K562 (cell line): ENCODE results near the gene ARMCX5. TPM values are rescaled to one million over a fixed set of nuclear protein-coding genes. Genes with fewer than 3 reads are reported as not detected.

Source experiments
- ATAC-seq: fragments of 200-7000 bp; cut with Tn5 transposase; 3 replicates; pipeline ENCODE4 v1.9.1; 2020; ENCODE audit warnings: moderate library complexity
- BruUV-seq: library from RNA; stranded (reverse); fragments of 400-500 nt; replicated peaks from 2 replicates; lab custom pipeline; 2021; lab: Mats Ljungman, UMichigan
- CTCF ChIA-PET: fragments of 300-600 bp; formaldehyde crosslinking; extraction: SDS; loops from one replicate; lab custom pipeline; 2021; ENCODE audit warnings: low intra/inter-chr PET ratio; lab: Yijun Ruan, JAX
- POLR2A ChIA-PET: fragments of 300-600, 350-650 bp; sonication (Branson Sonifier 250); formaldehyde crosslinking; extraction: SDS; loops from one replicate; lab custom pipeline; 2021; ENCODE audit warnings: antibody characterized with exemption, inconsistent platforms; lab: Yijun Ruan, JAX
- DNase-seq, 4 experiments: peaks; one replicate each; pipeline versions ENCODE4 v3.0.0 to v3.0.0-alpha.2; 2011 to 2018; ENCODE audit warnings: low spot score in 3 of 4, mixed read lengths in 3 of 4; ENCODE audit errors: extremely low read depth in 1 of 4
- FAIRE-seq: peaks from 2 replicates; lab custom pipeline; 2011; peaks lifted over from hg19 to GRCh38; lab: Jason Lieb, UNC
- H2AFZ ChIP-seq: 2 replicates; pipeline ENCODE4 v1.6.0; 2011; ENCODE audit warnings: low read depth, low read length, control low read depth, inconsistent platforms
- H3K27ac ChIP-seq: fragments of 200-600 bp; 3 replicates; pipeline ENCODE4 v1.8.0; 2011; ENCODE audit warnings: low read depth, mild to moderate bottlenecking, control low read depth, inconsistent platforms, low read length, moderate library complexity, mixed read lengths; ENCODE audit errors: extremely low read depth
- H3K27me3 ChIP-seq, 2 experiments: fragments of 300-600 bp in 1 of 2; 2 replicates in 1 of 2; 3 replicates in 1 of 2; pipeline versions ENCODE4 v1.6.0 to v1.8.0; 2011; ENCODE audit warnings: inconsistent platforms in 2 of 2, low read length in 2 of 2, mild to moderate bottlenecking in 1 of 2, mixed read lengths in 1 of 2, moderate library complexity in 1 of 2; ENCODE audit not compliant: control insufficient read depth in 2 of 2, insufficient read depth in 2 of 2
- H3K36me3 ChIP-seq: fragments of 300-600 bp; 3 replicates; pipeline ENCODE4 v1.8.0; 2011; ENCODE audit warnings: mild to moderate bottlenecking, low read length, inconsistent platforms; ENCODE audit not compliant: control insufficient read depth, insufficient read depth
- H3K4me1 ChIP-seq, 2 experiments: fragments of 200-600 bp in 1 of 2; replicated peaks in 1 of 2; 2 replicates in 1 of 2; 3 replicates in 1 of 2; pipeline versions ENCODE4 v1.5.1 to v1.8.0; 2011; ENCODE audit warnings: inconsistent platforms in 2 of 2, low read length in 2 of 2, mild to moderate bottlenecking in 1 of 2, mixed read lengths in 1 of 2, moderate library complexity in 1 of 2; ENCODE audit not compliant: control insufficient read depth in 2 of 2, insufficient read depth in 2 of 2
- H3K4me2 ChIP-seq: 2 replicates; pipeline ENCODE4 v1.6.1; 2011; ENCODE audit warnings: low read length, control low read depth, inconsistent platforms, mixed read lengths; ENCODE audit not compliant: insufficient read depth
- H3K4me3 ChIP-seq: fragments of 200-600 bp; sonication (generic), shearing (Covaris generic); 2 replicates; pipeline ENCODE4 v1.5.1; 2016; ENCODE audit warnings: control low read depth, inconsistent platforms
- H3K79me2 ChIP-seq: fragments of 200-600 bp; 3 replicates; pipeline ENCODE4 v1.8.0; 2011; ENCODE audit warnings: low read length, inconsistent platforms; ENCODE audit not compliant: control insufficient read depth, insufficient read depth
- H3K9ac ChIP-seq, 2 experiments: 2 replicates each; pipeline versions ENCODE4 v1.6.0 to v1.6.1; 2011; ENCODE audit warnings: low read depth in 2 of 2, low read length in 2 of 2, control low read depth in 1 of 2, inconsistent platforms in 1 of 2, mild to moderate bottlenecking in 1 of 2, mixed read lengths in 1 of 2; ENCODE audit not compliant: insufficient read depth in 1 of 2
- H3K9me1 ChIP-seq: one replicate; pipeline ENCODE4 v1.6.0; 2011; ENCODE audit warnings: inconsistent platforms, mild to moderate bottlenecking, low read length, moderate library complexity; ENCODE audit not compliant: control insufficient read depth, insufficient read depth
- H3K9me3 ChIP-seq: replicated peaks from 2 replicates; pipeline ENCODE4 v1.5.1; 2011; ENCODE audit warnings: low read depth, low read length, inconsistent platforms; ENCODE audit not compliant: control insufficient read depth, insufficient read depth
- H4K20me1 ChIP-seq: replicated peaks from 2 replicates; pipeline ENCODE4 v1.6.1; 2011; ENCODE audit warnings: low read length, inconsistent platforms, mixed read lengths; ENCODE audit not compliant: control insufficient read depth, insufficient read depth
- ETV5 ChIP-seq: sonication (generic); formaldehyde crosslinking; IDR thresholded peaks from 2 replicates; pipeline ENCODE4 v1.4.0; 2020; ENCODE audit warnings: low read depth, mild to moderate bottlenecking, missing genetic modification reagents
- HINFP ChIP-seq: fragments of 450-650 bp; conservative IDR thresholded peaks from 2 replicates; pipeline ENCODE4 v1.6.1; 2016; ENCODE audit warnings: missing genetic modification characterization, low read depth, mild to moderate bottlenecking, control low read depth, missing compliant biosample characterization
- RUNX1 ChIP-seq: sonication (generic); IDR thresholded peaks from 2 replicates; pipeline ENCODE4 v1.6.1; 2016; ENCODE audit warnings: antibody characterized with exemption, low read depth
- WGBS: fragments of 100-300 bp; shearing (Covaris generic); methylation state at CpG from one replicate; pipeline ENCODE4 v1.1.6; 2016; ENCODE audit warnings: low coverage, mixed read lengths; ENCODE audit not compliant: insufficient coverage; ENCODE audit errors: missing lambda C conversion rate; 5-methylcytosine and 5-hydroxymethylcytosine counted together
- in situ Hi-C: fragments of 300-500 bp; cut with MboI; formaldehyde crosslinking; loops from 4 replicates; pipeline ENCODE4 v1.15.0; 2018; ENCODE audit warnings: inconsistent platforms, mixed read lengths
- intact Hi-C: fragments of 100-400 bp; cut with micrococcal nuclease; formaldehyde crosslinking; loops from 2 replicates; pipeline ENCODE4 v1.14.2; 2022
- polyA plus RNA-seq, 8 experiments: library from polyadenylated mRNA; depleted of rRNA in 4 of 8; stranded (reverse) in 5 of 8; unstranded in 3 of 8; fragments of >200 nt; fragmentation: Nextera tagmentation in 2 of 8; fragmentation: Illumina TruSeq in 1 of 8; extraction: Ambion mirVana in 2 of 8; extraction: Trizol in 1 of 8; gene quantifications; 2 replicates each; pipeline versions ENCODE4 v1.2.1 to v1.2.3, GENCODE V29; 2011 to 2014; ENCODE audit warnings: inconsistent platforms in 1 of 8, missing spikeins in 1 of 8
- total RNA-seq, 7 experiments: library from RNA; depleted of rRNA in 6 of 7; stranded (reverse); fragments of >200 nt in 6 of 7; fragmentation: Illumina TruSeq in 2 of 7; extraction: Trizol in 2 of 7; gene quantifications; 2 replicates each; pipeline versions ENCODE4 v1.2.1 to v1.2.3, GENCODE V29; 2011 to 2021; ENCODE audit warnings: low replicate concordance in 1 of 7

The ARMCX5 gene
- total and polyA plus RNA-seq, 9 of the 15 experiments (the other 6 are each of a cell fraction or from before 2014, with no cell fraction given) = 13.4 to 29.4 (median 17.3) TPM

DNA sequence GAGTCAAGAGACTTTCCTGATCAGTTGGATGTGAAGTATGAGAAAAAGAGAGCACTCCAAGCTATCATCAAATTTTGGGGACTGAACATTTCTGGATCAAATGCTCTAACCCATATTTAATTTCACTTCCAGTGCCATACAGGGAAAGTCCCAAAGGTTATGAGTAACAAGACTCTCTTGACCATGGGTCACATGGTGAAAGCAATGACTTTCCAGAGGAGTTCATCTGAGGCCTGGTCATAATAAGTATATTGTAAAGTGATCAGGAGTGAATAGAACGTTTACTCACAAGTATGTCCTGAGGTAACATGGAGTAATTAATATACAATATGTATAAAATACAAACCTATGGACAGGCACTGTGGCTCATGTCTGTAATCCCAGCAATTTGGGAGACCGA is 40.7 kb upstream of the ARMCX5 start:
- in situ Hi-C loops (no loop called here), intact Hi-C loops (no loop called here)
- WGBS = 0% methylated on average over 2 of the region's 2 CpGs
- no peak for FAIRE-seq
- POLR2A ChIA-PET = no interaction called here
- Histone ChIP-seq H2AFZ (no peak overlapping the region), H3K79me2 (no peaks in the 10 kb centered on the region), H3K4me2 (no peak overlapping the region), H3K27me3 (no peaks in the 10 kb centered on the region), H3K9me1 (no peaks in the 10 kb centered on the region), H3K4me1 (no peaks in the 10 kb centered on the region), H4K20me1 (no peaks in the 10 kb centered on the region; the same call in 1 of the 2 replicates), H3K36me3 (no peaks in the 10 kb centered on the region), H3K4me3 (no peak overlapping the region), H3K9ac (no peak overlapping the region), H3K27ac (no peak overlapping the region), H3K9me3 (no peaks in the 10 kb centered on the region)
- TF ChIP-seq ETV5 (CRISPR knock-in tag) (no peak), RUNX1 (no peak), HINFP (tag) (no peak)
- BruUV-seq = no TSS peak
- no peak for ATAC-seq
- no peak for DNase-seq
- CTCF ChIA-PET = no interaction called here
